Colonic mucosa (tissue), 4 donors: Measurements from ENCODE around the gene GRM7. TPM values are rescaled to one million over a fixed set of nuclear protein-coding genes. Genes with fewer than 3 reads are reported as not detected.

Experiments
- DNase-seq: peaks from one replicate; pipeline ENCODE4 v3.0.0-alpha.2; 2020
- H3K27ac ChIP-seq: fragments of 200-600 bp; one replicate; pipeline ENCODE4 v1.8.0; 2021
- H3K27me3 ChIP-seq: fragments of 200-600 bp; one replicate; pipeline ENCODE4 v1.8.0; 2021
- H3K36me3 ChIP-seq: fragments of 200-600 bp; one replicate; pipeline ENCODE4 v1.8.0; 2021
- H3K4me1 ChIP-seq: fragments of 200-600 bp; one replicate; pipeline ENCODE4 v1.8.0; 2021; ENCODE audit warnings: mild to moderate bottlenecking
- H3K4me3 ChIP-seq: fragments of 200-600 bp; one replicate; pipeline ENCODE4 v1.8.0; 2021
- H3K9ac ChIP-seq, 2 donors: one replicate each; pipeline ENCODE4 v1.7.0; 2013; ENCODE audit warnings: control low read depth in 2 of 2, low read depth in 2 of 2, low read length in 2 of 2
- H3K9me3 ChIP-seq: fragments of 200-600 bp; one replicate; pipeline ENCODE4 v1.8.0; 2021
- CTCF ChIP-seq: fragments of 200-600 bp; IDR thresholded peaks from one replicate; pipeline ENCODE4 v1.8.0; 2022; ENCODE audit warnings: antibody characterized with exemption, mild to moderate bottlenecking
- intact Hi-C: fragments of 100-400 bp; cut with DNase I; formaldehyde crosslinking; loops from one replicate; pipeline ENCODE4 v1.14.1; 2022
- total RNA-seq, 2 donors: library from RNA; stranded (reverse); fragmentation: NEBNext Ultra II Directional in 1 of 2; extraction: Animal tissue kit (Norgen Biotek cat#: 25700) in 1 of 2; gene quantifications; one replicate each; pipeline ENCODE4 v1.2.1, GENCODE V29; 2021
- donor health status: healthy.
- donor health status: DM: no; HTN: no; CAD: no.
- donor health status: DM: no; HTN: no; CAD: no.

The GRM7 gene
- total RNA-seq, 2 donors from 2014 or later = 0.15 to 0.66 TPM

GRCh38 chr3:7397097-7397496 is 536.2 kb downstream of the GRM7 start:
- intact Hi-C loops = no loop called here
- Histone ChIP-seq H3K36me3 (no peaks in the 10 kb centered on the region), H3K9ac (no peak overlapping the region), H3K27ac (no peak overlapping the region), H3K27me3 (no peaks in the 10 kb centered on the region), H3K4me3 (no peak overlapping the region), H3K4me1 (no peaks in the 10 kb centered on the region), H3K9me3 (no peaks in the 10 kb centered on the region)
- no peak for TF ChIP-seq CTCF
- no peak for DNase-seq

GRCh38 chr3:7400360-7400759 is 539.4 kb downstream of the GRM7 start:
- Histone ChIP-seq H3K9me3 (no peaks in the 10 kb centered on the region), H3K4me3 (no peak overlapping the region), H3K9ac (no peak overlapping the region), H3K27ac (no peak overlapping the region), H3K27me3 (no peaks in the 10 kb centered on the region), H3K4me1 (no peaks in the 10 kb centered on the region), H3K36me3 (no peaks in the 10 kb centered on the region)
- TF ChIP-seq CTCF = no peak
- intact Hi-C loops = no loop called here
- no peak for DNase-seq

GRCh38 chr3:7401418-7401817 is 540.5 kb downstream of the GRM7 start:
- TF ChIP-seq CTCF = no peak
- Histone ChIP-seq H3K4me1 (no peaks in the 10 kb centered on the region), H3K9me3 (no peaks in the 10 kb centered on the region), H3K27ac (no peak overlapping the region), H3K27me3 (no peaks in the 10 kb centered on the region), H3K4me3 (no peak overlapping the region), H3K9ac (no peak overlapping the region), H3K36me3 (no peaks in the 10 kb centered on the region)
- DNase-seq = no peak
- intact Hi-C loops = no loop called here

- H3K27ac ChIP-seq = no peak overlapping the region
- H3K4me3 ChIP-seq = no peak overlapping the region
- no peaks in the 10 kb centered on the region for H3K36me3 ChIP-seq
- no peak for TF ChIP-seq CTCF
- no peaks in the 10 kb centered on the region for H3K27me3 ChIP-seq
- H3K4me1 ChIP-seq = no peaks in the 10 kb centered on the region
- no peaks in the 10 kb centered on the region for H3K9me3 ChIP-seq
- no peak for DNase-seq
- H3K9ac ChIP-seq = no peak overlapping the region
- intact Hi-C loops = no loop called here
Measured at GRCh38 chr3:7407107-7407506, 546.2 kb downstream of the GRM7 start.

- Histone ChIP-seq H3K36me3 (no peaks in the 10 kb centered on the region), H3K27ac (no peak overlapping the region), H3K4me3 (no peak overlapping the region), H3K4me1 (no peaks in the 10 kb centered on the region), H3K27me3 (no peaks in the 10 kb centered on the region), H3K9ac (no peak overlapping the region), H3K9me3 (no peaks in the 10 kb centered on the region)
- intact Hi-C loops = no loop called here
- no peak for TF ChIP-seq CTCF
- no peak for DNase-seq
Measured at GRCh38 chr3:7410782-7411181, 549.9 kb downstream of the GRM7 start.

GRCh38 chr3:7421065-7421464 is 560.1 kb downstream of the GRM7 start:
- Histone ChIP-seq H3K4me3 (no peak overlapping the region), H3K27ac (no peak overlapping the region), H3K9ac (no peak overlapping the region), H3K9me3 (no peaks in the 10 kb centered on the region), H3K4me1 (no peaks in the 10 kb centered on the region), H3K27me3 (no peaks in the 10 kb centered on the region), H3K36me3 (no peaks in the 10 kb centered on the region)
- TF ChIP-seq CTCF = no peak
- DNase-seq = no peak
- intact Hi-C loops = no loop called here
